RPMI7951 (cell line): Measurements from ENCODE around the gene NUP210L. TPM values are rescaled to one million over a fixed set of nuclear protein-coding genes. Genes with fewer than 3 reads are reported as not detected.
A peak's percentile ranks its signal among the peaks of the same experiment; 100 is the strongest.
"Not testable (repeated sequence)": the region's sequence is repeated elsewhere in the genome, so short reads cannot be mapped to it uniquely, and the experiment has no call there.

Source experiments
- DNase-seq: peaks from one replicate; pipeline ENCODE4 v3.0.0-alpha.2; 2012; ENCODE audit warnings: low read depth
- total RNA-seq: library from RNA; depleted of rRNA; stranded (reverse); fragments of >200 nt; shearing (Covaris generic); gene quantifications from 2 replicates; pipeline ENCODE4 v1.2.3, GENCODE V29; 2014

The NUP210L gene
- total RNA-seq, 1 experiment from 2014 or later = not detected

- DNase-seq = not testable (repeated sequence)
Measured at GRCh38 chr1:154100141-154100540, 54.7 kb downstream of the NUP210L start.

- no peak for DNase-seq
Measured at GRCh38 chr1:154097873-154098272, 57.0 kb downstream of the NUP210L start.

- no peak for DNase-seq
Measured at GRCh38 chr1:154095456-154096060, 59.3 kb downstream of the NUP210L start.

GRCh38 chr1:154094411-154094810 is 60.5 kb downstream of the NUP210L start:
- DNase-seq = no peak

- no peak for DNase-seq
Measured at GRCh38 chr1:154093699-154094098, 61.2 kb downstream of the NUP210L start.

- no peak for DNase-seq
Measured at GRCh38 chr1:154091706-154092105, 63.2 kb downstream of the NUP210L start.

- no peak for DNase-seq
Measured at GRCh38 chr1:154087574-154087973, 67.3 kb downstream of the NUP210L start.

- not testable (repeated sequence) for DNase-seq
Measured at GRCh38 chr1:154083057-154083456, 71.8 kb downstream of the NUP210L start.

GRCh38 chr1:154081386-154082126 is 73.3 kb downstream of the NUP210L start:
- no peak for DNase-seq

GRCh38 chr1:154076413-154076812 is 78.5 kb downstream of the NUP210L start:
- no peak for DNase-seq

- no peak for DNase-seq
Measured at GRCh38 chr1:154075746-154076145, 79.1 kb downstream of the NUP210L start.

GRCh38 chr1:154062309-154062708 is 92.6 kb downstream of the NUP210L start:
- DNase-seq = no peak

- not testable (repeated sequence) for DNase-seq
Measured at GRCh38 chr1:154047436-154047835, 107.4 kb downstream of the NUP210L start.

- not testable (repeated sequence) for DNase-seq
Measured at GRCh38 chr1:154033697-154034096, 121.2 kb downstream of the NUP210L start.

- no peak for DNase-seq
Measured at GRCh38 chr1:154019940-154020339, 134.9 kb downstream of the NUP210L start.

- no peak for DNase-seq
Measured at GRCh38 chr1:154019269-154019668, 135.6 kb downstream of the NUP210L start.

GRCh38 chr1:154014154-154014907 is 140.5 kb downstream of the NUP210L start:
- peak; percentile 18 for DNase-seq

- not testable (repeated sequence) for DNase-seq
Measured at GRCh38 chr1:154012543-154012942, 142.3 kb downstream of the NUP210L start.

GRCh38 chr1:154012129-154012528 is 142.7 kb downstream of the NUP210L start:
- no peak for DNase-seq

GRCh38 chr1:154006136-154006535 is 148.7 kb downstream of the NUP210L start:
- DNase-seq = no peak

GRCh38 chr1:154000420-154000819 is 154.5 kb downstream of the NUP210L start:
- no peak for DNase-seq

- DNase-seq = not testable (repeated sequence)
Measured at GRCh38 chr1:153996882-153997281, 158.0 kb downstream of the NUP210L start.

GRCh38 chr1:153995640-153996039 is 159.2 kb downstream of the NUP210L start:
- DNase-seq = no peak
